ENCODE results near the gene C20orf144. TPM values are rescaled to one million over a fixed set of nuclear protein-coding genes. Genes with fewer than 3 reads are reported as not detected.

C20orf144 gene
- total and polyA plus RNA-seq, 9 of the 15 experiments (the other 6 are each of a cell fraction or from before 2014, with no cell fraction given): 0.04 to 0.23 (median 0.11) TPM; not detected in 2

DNA sequence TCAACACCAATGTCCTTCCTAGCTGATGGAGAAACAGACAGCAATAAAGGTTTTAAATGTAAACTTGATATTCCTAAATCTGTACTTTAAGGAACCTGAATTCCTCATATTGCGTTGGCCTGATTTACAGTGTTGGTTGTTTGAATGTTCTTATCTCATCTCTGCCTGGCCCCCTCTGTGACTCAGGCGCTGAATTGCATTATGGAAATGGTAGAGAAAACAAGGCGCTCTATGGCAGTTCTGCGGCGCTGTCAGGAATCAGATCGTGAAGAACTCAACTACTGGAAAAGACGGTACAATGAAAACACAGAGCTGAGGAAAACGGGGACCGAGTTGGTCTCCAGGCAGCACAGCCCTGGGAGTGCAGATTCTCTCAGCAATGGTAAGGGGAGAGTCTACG, 32.6 kb upstream of the C20orf144 start (continued):
- TF ChIP-seq REST (IDR thresholded peaks at IDR 0.05; ENCODE audit: borderline replicate concordance) (no peak), REST (CRISPR knock-in tag; IDR thresholded peaks at IDR 0.05; ENCODE audit: low read depth) (no peak), FOSL1 (tag; conservative IDR thresholded peaks at IDR 0.05) (peak; percentile 74), DPF2 (IDR thresholded peaks at IDR 0.05) (0 out of 2 replicates have a peak, but pooled peaks have one; percentile 35), ELF1 (tag; IDR thresholded peaks at IDR 0.05) (no peak), IFI16 (CRISPR knock-in tag; IDR thresholded peaks at IDR 0.05) (no peak), TARDBP (IDR thresholded peaks at IDR 0.05) (no peak), JUND (IDR thresholded peaks at IDR 0.05; ENCODE audit: borderline replicate concordance, low read depth, low read length) (peak; percentile 16; the same call in 1 of the 2 replicates), JUND (tag; IDR thresholded peaks at IDR 0.05; ENCODE audit: borderline replicate concordance, low read depth, low read length) (no peak; the same call in 2 of the 3 replicates)

Data from K562 (cell line).